HFF-Myc (cell line): Measurements from ENCODE around the gene LRRC1.

Source experiments
- DNase-seq: peaks from one replicate; pipeline ENCODE4 v3.0.0-alpha.2; 2011; ENCODE audit warnings: low read depth; ENCODE audit errors: extremely low read depth
- H3K4me3 ChIP-seq: replicated peaks from 2 replicates; pipeline ENCODE4 v1.5.1; 2011; ENCODE audit warnings: low read depth, mild to moderate bottlenecking, control low read depth, low read length
- CTCF ChIP-seq: IDR thresholded peaks from 2 replicates; pipeline ENCODE4 v1.5.1; 2012; ENCODE audit warnings: mild to moderate bottlenecking, low read depth, low read length, control low read depth; ENCODE audit errors: missing control alignments

The LRRC1 gene

GRCh38 chr6:53873922-53874321 is 79.1 kb downstream of the LRRC1 start:
- no peak for DNase-seq
- no peak for TF ChIP-seq CTCF
- no peak overlapping the region for H3K4me3 ChIP-seq

GRCh38 chr6:53874964-53875363 is 80.2 kb downstream of the LRRC1 start:
- no peak for TF ChIP-seq CTCF
- no peak overlapping the region for H3K4me3 ChIP-seq
- no peak for DNase-seq

- DNase-seq = no peak
- no peak overlapping the region for H3K4me3 ChIP-seq
- TF ChIP-seq CTCF = no peak
Observed at GRCh38 chr6:53877151-53877550, 82.3 kb downstream of the LRRC1 start.

- DNase-seq = no peak
- H3K4me3 ChIP-seq = no peak overlapping the region
- TF ChIP-seq CTCF = no peak
Observed at GRCh38 chr6:53878808-53879207, 84.0 kb downstream of the LRRC1 start.

- DNase-seq = no peak
- no peak overlapping the region for H3K4me3 ChIP-seq
- TF ChIP-seq CTCF = no peak
Observed at GRCh38 chr6:53879608-53880007, 84.8 kb downstream of the LRRC1 start.

- no peak for TF ChIP-seq CTCF
- DNase-seq = no peak
- no peak overlapping the region for H3K4me3 ChIP-seq
Observed at GRCh38 chr6:53887316-53887715, 92.5 kb downstream of the LRRC1 start.

GRCh38 chr6:53888931-53889330 is 94.1 kb downstream of the LRRC1 start:
- TF ChIP-seq CTCF = no peak
- no peak for DNase-seq

More at GRCh38 chr6:53888931-53889330, 94.1 kb downstream of the LRRC1 start:
- H3K4me3 ChIP-seq = no peak overlapping the region
